GM19238 (cell line): ENCODE measurements around the gene PCBP4.
"Not testable (repeated sequence)": the region's sequence is repeated elsewhere in the genome, so short reads cannot be mapped to it uniquely, and the experiment has no call there.

Experiments
- DNase-seq: peaks from one replicate; pipeline ENCODE4 v3.0.0; 2011; ENCODE audit warnings: low spot score; ENCODE audit not compliant: insufficient read length

Gene PCBP4

GRCh38 chr3:51940648-51941462 is 26.4 kb downstream of the PCBP4 start:
- no peak for DNase-seq

- no peak for DNase-seq
Measured at GRCh38 chr3:51938780-51939425, 28.4 kb downstream of the PCBP4 start.

GRCh38 chr3:51937611-51938450 is 29.4 kb downstream of the PCBP4 start:
- no peak for DNase-seq

- DNase-seq: no peak
Measured at GRCh38 chr3:51937014-51937413, 30.2 kb downstream of the PCBP4 start.

GRCh38 chr3:51935886-51936755 is 31.1 kb downstream of the PCBP4 start:
- no peak for DNase-seq

- no peak for DNase-seq
Measured at GRCh38 chr3:51934991-51935885, 32.0 kb downstream of the PCBP4 start.

- no peak for DNase-seq
Measured at GRCh38 chr3:51934139-51934850, 33.0 kb downstream of the PCBP4 start.

GRCh38 chr3:51933471-51934138 is 33.6 kb downstream of the PCBP4 start:
- no peak for DNase-seq

- DNase-seq: no peak
Measured at GRCh38 chr3:51932471-51933370, 34.5 kb downstream of the PCBP4 start.

- DNase-seq: no peak
Measured at GRCh38 chr3:51931756-51932155, 35.5 kb downstream of the PCBP4 start.

GRCh38 chr3:51930439-51930838 is 36.8 kb downstream of the PCBP4 start:
- no peak for DNase-seq

GRCh38 chr3:51929420-51930003 is 37.7 kb downstream of the PCBP4 start:
- no peak for DNase-seq

- DNase-seq: not testable (repeated sequence)
Measured at GRCh38 chr3:51928981-51929380, 38.3 kb downstream of the PCBP4 start.

- no peak for DNase-seq
Measured at GRCh38 chr3:51928438-51928837, 38.8 kb downstream of the PCBP4 start.

GRCh38 chr3:51927061-51927977 is 39.9 kb downstream of the PCBP4 start:
- DNase-seq: no peak

GRCh38 chr3:51921081-51921578 is 46.1 kb downstream of the PCBP4 start:
- DNase-seq: no peak
